KMS-11 (cell line): ENCODE data around the gene BPGM.

Experiments
- H2AFZ ChIP-seq: fragments of 200-600 bp; sonication (generic); 2 replicates; pipeline ENCODE4 v1.6.1; 2016; ENCODE audit warnings: antibody characterized with exemption, mixed run types, low read depth
- H3K27ac ChIP-seq: fragments of 200-600 bp; sonication (generic); 2 replicates; pipeline ENCODE4 v1.6.1; 2016; ENCODE audit warnings: mild to moderate bottlenecking, mixed run types
- H3K27me3 ChIP-seq: fragments of 200-600 bp; sonication (generic); 2 replicates; pipeline ENCODE4 v1.6.1; 2017; ENCODE audit warnings: mild to moderate bottlenecking, low read depth, mixed run types, moderate library complexity; ENCODE audit not compliant: insufficient read depth
- H3K36me3 ChIP-seq: fragments of 200-600 bp; sonication (generic); 2 replicates; pipeline ENCODE4 v1.6.1; 2017; ENCODE audit warnings: mild to moderate bottlenecking, mixed run types; ENCODE audit not compliant: insufficient read depth
- H3K4me1 ChIP-seq: fragments of 200-600 bp; sonication (generic); 2 replicates; pipeline ENCODE4 v1.6.1; 2016; ENCODE audit warnings: mild to moderate bottlenecking, low read depth, mixed run types; ENCODE audit not compliant: poor library complexity, severe bottlenecking
- H3K4me2 ChIP-seq: fragments of 200-600 bp; sonication (generic); 2 replicates; pipeline ENCODE4 v1.7.0; 2016; ENCODE audit warnings: mild to moderate bottlenecking, mixed run types
- H3K4me3 ChIP-seq: fragments of 200-600 bp; sonication (generic); IDR thresholded peaks from 2 replicates; pipeline ENCODE4 v1.6.1; 2017; ENCODE audit warnings: low read depth, low read length, mixed read lengths; ENCODE audit not compliant: insufficient read depth
- H3K79me2 ChIP-seq: fragments of 200-600 bp; sonication (generic); 2 replicates; pipeline ENCODE4 v1.6.1; 2016; ENCODE audit warnings: low read depth, mixed run types; ENCODE audit not compliant: insufficient read depth
- H3K9ac ChIP-seq: fragments of 200-600 bp; sonication (generic); 2 replicates; pipeline ENCODE4 v1.6.1; 2016; ENCODE audit warnings: mild to moderate bottlenecking, mixed run types
- H4K20me1 ChIP-seq: fragments of 200-600 bp; sonication (generic); 2 replicates; pipeline ENCODE4 v1.6.1; 2016; ENCODE audit warnings: mild to moderate bottlenecking, mixed run types; ENCODE audit not compliant: insufficient read depth
- TF ChIP-seq, protein P1 (sequence below): fragments of 200-600 bp; sonication (generic); conservative IDR thresholded peaks from 2 replicates; pipeline ENCODE4 v1.6.1; 2017; ENCODE audit warnings: low read depth, mild to moderate bottlenecking, antibody characterized with exemption, low read length, moderate library complexity, mixed read lengths

BPGM gene

GRCh38 chr7:134669388-134669787 lies 22.7 kb downstream of the BPGM start:
- TF ChIP-seq, protein P1, sequence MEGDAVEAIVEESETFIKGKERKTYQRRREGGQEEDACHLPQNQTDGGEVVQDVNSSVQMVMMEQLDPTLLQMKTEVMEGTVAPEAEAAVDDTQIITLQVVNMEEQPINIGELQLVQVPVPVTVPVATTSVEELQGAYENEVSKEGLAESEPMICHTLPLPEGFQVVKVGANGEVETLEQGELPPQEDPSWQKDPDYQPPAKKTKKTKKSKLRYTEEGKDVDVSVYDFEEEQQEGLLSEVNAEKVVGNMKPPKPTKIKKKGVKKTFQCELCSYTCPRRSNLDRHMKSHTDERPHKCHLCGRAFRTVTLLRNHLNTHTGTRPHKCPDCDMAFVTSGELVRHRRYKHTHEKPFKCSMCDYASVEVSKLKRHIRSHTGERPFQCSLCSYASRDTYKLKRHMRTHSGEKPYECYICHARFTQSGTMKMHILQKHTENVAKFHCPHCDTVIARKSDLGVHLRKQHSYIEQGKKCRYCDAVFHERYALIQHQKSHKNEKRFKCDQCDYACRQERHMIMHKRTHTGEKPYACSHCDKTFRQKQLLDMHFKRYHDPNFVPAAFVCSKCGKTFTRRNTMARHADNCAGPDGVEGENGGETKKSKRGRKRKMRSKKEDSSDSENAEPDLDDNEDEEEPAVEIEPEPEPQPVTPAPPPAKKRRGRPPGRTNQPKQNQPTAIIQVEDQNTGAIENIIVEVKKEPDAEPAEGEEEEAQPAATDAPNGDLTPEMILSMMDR: no peak
- Histone ChIP-seq H3K36me3 (no peaks in the 10 kb centered on the region), H2AFZ (peak overlapping the region; percentile 52; the same call in 1 of the 2 replicates), H4K20me1 (no peaks in the 10 kb centered on the region), H3K4me3 (no peak overlapping the region), H3K27ac (peak overlapping the region; percentile 24), H3K4me1 (peaks cover 24% of the 10 kb centered on the region), H3K79me2 (no peaks in the 10 kb centered on the region), H3K27me3 (no peaks in the 10 kb centered on the region), H3K9ac (no peak overlapping the region), H3K4me2 (peak overlapping the region; percentile 62)

DNA sequence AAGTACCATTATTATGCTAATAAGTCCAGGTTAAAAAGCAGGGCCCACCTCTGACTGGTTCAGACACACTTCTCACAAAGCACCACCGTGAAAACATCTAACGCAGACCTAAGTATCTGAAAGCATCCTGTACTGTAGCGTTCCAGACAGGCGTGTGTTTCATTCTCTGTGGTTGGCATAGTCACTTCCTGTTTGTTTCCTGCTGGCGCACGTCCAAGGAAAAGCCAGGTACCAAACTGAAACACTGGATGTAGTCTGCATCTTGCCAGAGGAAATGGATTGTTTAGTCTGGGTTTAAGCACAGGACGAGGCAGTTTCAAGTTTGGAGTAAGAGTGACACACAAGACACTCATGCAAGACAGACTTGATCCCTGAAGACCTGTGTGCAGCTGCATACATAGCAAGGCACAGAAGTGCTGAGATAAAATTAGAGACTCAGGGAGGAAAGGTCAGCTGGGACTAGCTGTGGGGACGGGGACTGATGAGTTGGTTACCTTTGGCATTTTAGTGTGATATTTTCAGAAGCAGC lies 23.3 kb downstream of the BPGM start:
- peaks cover 24% of the 10 kb centered on the region for H3K4me1 ChIP-seq
- H3K9ac ChIP-seq: no peak overlapping the region
- H4K20me1 ChIP-seq: no peaks in the 10 kb centered on the region
- peak overlapping the region; percentile 24 for H3K27ac ChIP-seq
- no peaks in the 10 kb centered on the region for H3K79me2 ChIP-seq
- H3K4me2 ChIP-seq: peak overlapping the region; percentile 62
- no peak overlapping the region for H3K4me3 ChIP-seq
- peak overlapping the region; percentile 52; the same call in 1 of the 2 replicates for H2AFZ ChIP-seq
- no peaks in the 10 kb centered on the region for H3K27me3 ChIP-seq
- no peaks in the 10 kb centered on the region for H3K36me3 ChIP-seq
- TF ChIP-seq, protein P1: no peak

DNA sequence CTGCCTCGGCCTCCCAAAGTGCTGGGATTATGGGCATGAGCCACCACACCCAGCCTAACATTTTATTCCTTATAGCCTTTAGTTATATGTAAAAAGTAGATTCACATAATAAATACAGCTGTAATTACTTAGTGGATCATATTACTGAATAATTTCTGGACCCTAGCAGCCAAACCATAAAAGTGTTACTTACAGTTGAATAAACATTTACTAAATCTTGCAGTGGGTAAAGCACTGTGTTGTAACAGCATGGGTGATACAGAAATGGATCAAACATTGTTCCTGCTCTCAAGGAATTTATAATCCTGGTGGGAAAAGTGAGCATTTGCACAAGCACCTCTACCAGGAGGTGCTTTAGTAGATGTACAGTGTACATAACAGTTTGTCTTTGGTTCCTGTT lies 25.0 kb downstream of the BPGM start:
- TF ChIP-seq, protein P1: no peak
- Histone ChIP-seq H2AFZ (no peak overlapping the region), H3K36me3 (no peaks in the 10 kb centered on the region), H4K20me1 (no peaks in the 10 kb centered on the region), H3K9ac (no peak overlapping the region), H3K27me3 (no peaks in the 10 kb centered on the region), H3K4me2 (no peak overlapping the region), H3K4me3 (no peak overlapping the region), H3K79me2 (no peaks in the 10 kb centered on the region), H3K27ac (no peak overlapping the region), H3K4me1 (peaks cover 24% of the 10 kb centered on the region)

DNA sequence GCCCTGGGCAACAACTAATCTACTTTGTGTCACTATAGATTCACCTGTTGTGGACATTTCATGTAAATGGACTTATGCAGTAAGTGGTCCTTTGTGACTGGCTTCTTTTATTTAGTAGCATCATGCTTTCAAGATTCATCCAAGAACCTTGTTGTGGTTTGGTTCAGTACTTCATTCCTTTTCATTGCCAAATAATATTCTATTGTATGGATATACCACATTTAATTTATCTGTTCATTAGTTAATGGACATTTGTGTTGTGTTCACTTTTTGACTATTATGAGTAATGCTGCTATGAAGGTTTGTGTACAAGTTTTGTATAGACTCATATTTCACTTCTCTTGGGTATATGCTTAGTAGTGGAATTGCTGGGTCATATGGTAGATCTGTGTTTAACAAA lies 27.8 kb downstream of the BPGM start:
- no peak overlapping the region for H2AFZ ChIP-seq

More for the DNA sequence above, 27.8 kb downstream of the BPGM start:
- no peaks in the 10 kb centered on the region for H3K27me3 ChIP-seq
- peaks cover 16% of the 10 kb centered on the region for H3K4me1 ChIP-seq
- no peak overlapping the region for H3K4me3 ChIP-seq
- H4K20me1 ChIP-seq: no peaks in the 10 kb centered on the region
- H3K4me2 ChIP-seq: no peak overlapping the region
- TF ChIP-seq, protein P1: no peak
- H3K27ac ChIP-seq: no peak overlapping the region
- no peaks in the 10 kb centered on the region for H3K36me3 ChIP-seq
- no peaks in the 10 kb centered on the region for H3K79me2 ChIP-seq
- H3K9ac ChIP-seq: no peak overlapping the region
